Fibroblast of lung (primary cell): ENCODE data around the gene ZSWIM6. TPM values are rescaled to one million over a fixed set of nuclear protein-coding genes. Genes with fewer than 3 reads are reported as not detected.
A peak's percentile ranks its signal among the peaks of the same experiment; 100 is the strongest.

Experiments used
- DNase-seq, 2 donors: peaks; one replicate each; pipeline versions ENCODE4 v3.0.0 to v3.0.0-alpha.2; 2010; ENCODE audit warnings: low read depth in 2 of 2
- H2AFZ ChIP-seq: 2 replicates; pipeline ENCODE4 v1.5.1; 2012; ENCODE audit warnings: low read length, control low read depth, inconsistent platforms
- H3K27ac ChIP-seq: 2 replicates; pipeline ENCODE4 v1.5.1; 2011; ENCODE audit warnings: low read length, control low read depth; ENCODE audit not compliant: insufficient read depth
- H3K27me3 ChIP-seq: 2 replicates; pipeline ENCODE4 v1.5.1; 2011; ENCODE audit warnings: mild to moderate bottlenecking, low read length; ENCODE audit not compliant: control insufficient read depth, insufficient read depth
- H3K36me3 ChIP-seq: 2 replicates; pipeline ENCODE4 v1.5.1; 2011; ENCODE audit warnings: low read length; ENCODE audit not compliant: control insufficient read depth, insufficient read depth
- H3K4me1 ChIP-seq: 2 replicates; pipeline ENCODE4 v1.5.1; 2011; ENCODE audit warnings: low read length; ENCODE audit not compliant: control insufficient read depth, insufficient read depth; ENCODE audit errors: extremely low read depth
- H3K4me2 ChIP-seq: 2 replicates; pipeline ENCODE4 v1.5.1; 2011; ENCODE audit warnings: low read length, control low read depth; ENCODE audit not compliant: insufficient read depth; ENCODE audit errors: extremely low read depth
- H3K4me3 ChIP-seq, 4 experiments: fragments of 200-600 bp in 1 of 4; sonication (generic) in 1 of 4; replicated peaks in 1 of 4; 2 replicates each; pipeline ENCODE4 v1.5.1; 2011 to 2016; ENCODE audit warnings: low read length in 4 of 4, low read depth in 3 of 4, mild to moderate bottlenecking in 3 of 4, control low read depth in 2 of 4, inconsistent platforms in 1 of 4, mixed read lengths in 1 of 4; ENCODE audit not compliant: insufficient read depth in 1 of 4; ENCODE audit errors: control extremely low read depth in 1 of 4
- H3K79me2 ChIP-seq: 2 replicates; pipeline ENCODE4 v1.5.1; 2012; ENCODE audit warnings: mild to moderate bottlenecking, low read length, inconsistent platforms; ENCODE audit not compliant: control insufficient read depth, insufficient read depth
- H3K9ac ChIP-seq: 2 replicates; pipeline ENCODE4 v1.5.1; 2011; ENCODE audit warnings: mild to moderate bottlenecking, low read length, control low read depth; ENCODE audit not compliant: insufficient read depth
- H3K9me3 ChIP-seq: 2 replicates; pipeline ENCODE4 v1.5.1; 2012; ENCODE audit warnings: low read depth, low read length; ENCODE audit not compliant: control insufficient read depth, insufficient read depth
- H4K20me1 ChIP-seq: 2 replicates; pipeline ENCODE4 v1.5.1; 2011; ENCODE audit warnings: low read length; ENCODE audit not compliant: control insufficient read depth, insufficient read depth; ENCODE audit errors: extremely low read depth
- CTCF ChIP-seq, 2 donors: IDR thresholded peaks in 1 of 2; conservative IDR thresholded peaks in 1 of 2; 1 replicate in 1 of 2; 2 replicates in 1 of 2; pipeline ENCODE4 v1.5.1; 2011 to 2012; ENCODE audit warnings: low read length in 2 of 2, control low read depth in 1 of 2, inconsistent platforms in 1 of 2, low read depth in 1 of 2, mild to moderate bottlenecking in 1 of 2
- EZH2 ChIP-seq: IDR thresholded peaks from 2 replicates; pipeline ENCODE4 v1.5.1; 2012; ENCODE audit warnings: low read length, control low read depth, mild to moderate bottlenecking; ENCODE audit errors: missing control alignments
- polyA plus RNA-seq, 2 donors: library from polyadenylated mRNA; depleted of rRNA in 1 of 2; stranded (reverse) in 1 of 2; unstranded in 1 of 2; fragments of >200 nt; gene quantifications; 2 replicates each; pipeline ENCODE4 v1.2.1, GENCODE V29; 2011 to 2012; ENCODE audit warnings: missing spikeins in 1 of 2
- total RNA-seq: library from RNA; depleted of rRNA; stranded (reverse); fragments of >200 nt; gene quantifications from 2 replicates; pipeline ENCODE4 v1.2.1, GENCODE V29; 2014

Gene ZSWIM6
- total and polyA plus RNA-seq, 2 donors (not counting 1 experiment from before 2014, with no cell fraction given): 23.5 to 26.6 TPM

DNA sequence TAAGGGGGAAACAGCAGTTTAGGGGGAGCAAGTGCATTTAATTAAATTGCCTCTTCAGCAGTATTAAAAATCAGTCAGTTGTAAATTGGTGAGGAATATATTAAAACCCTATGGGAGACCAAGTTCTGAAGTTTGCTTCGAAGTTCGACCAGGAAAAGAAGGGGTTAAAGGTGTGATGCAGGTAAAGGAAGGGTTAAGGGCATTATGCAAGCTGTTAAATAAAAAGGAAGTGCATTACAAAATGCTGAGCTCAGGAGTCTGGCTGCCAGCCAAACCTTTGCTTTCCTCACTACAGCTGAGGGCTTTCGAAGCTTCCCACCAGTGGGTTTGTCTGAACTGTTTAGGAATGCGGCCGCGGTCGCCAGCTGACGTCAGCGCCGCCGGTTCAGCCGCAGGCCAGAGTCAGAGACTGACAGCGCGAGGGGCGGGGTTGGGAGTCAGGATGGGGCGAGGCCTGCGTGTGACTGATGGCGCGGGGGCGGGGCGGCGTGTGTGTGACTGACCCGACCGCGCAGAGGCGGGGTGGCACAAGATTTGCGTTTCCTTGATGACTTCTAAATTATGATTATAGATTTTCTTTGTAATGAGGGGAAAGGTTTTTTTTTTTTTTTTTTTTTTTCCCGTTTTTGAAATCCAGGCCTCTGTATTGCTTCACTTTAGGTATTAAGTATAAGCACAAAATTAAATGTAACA is 76.6 kb downstream of the ZSWIM6 start:
- H3K4me2 ChIP-seq: peak overlapping the region; percentile 87
- no peak overlapping the region for H2AFZ ChIP-seq
- peak overlapping the region in 3 of 4 experiments; percentile 18 to 51 (median 30) for H3K4me3 ChIP-seq
- peaks cover 55% of the 10 kb centered on the region for H3K79me2 ChIP-seq
- no peak overlapping the region for H3K9ac ChIP-seq
- H3K36me3 ChIP-seq: no peaks in the 10 kb centered on the region
- H3K27ac ChIP-seq: peak overlapping the region; percentile 86
- peaks cover 1% of the 10 kb centered on the region for H4K20me1 ChIP-seq
- no peaks in the 10 kb centered on the region for H3K27me3 ChIP-seq
- no peak for TF ChIP-seq EZH2
- TF ChIP-seq CTCF (conservative IDR thresholded peaks at IDR 0.05 in 1 of 2, IDR thresholded peaks at IDR 0.05 in 1 of 2; ENCODE audit: low read depth in 1 of 2, low read length in 2 of 2): no peak
- peak; percentile 99 for DNase-seq
- H3K4me1 ChIP-seq: peaks cover 7% of the 10 kb centered on the region
- H3K9me3 ChIP-seq: no peaks in the 10 kb centered on the region

DNA sequence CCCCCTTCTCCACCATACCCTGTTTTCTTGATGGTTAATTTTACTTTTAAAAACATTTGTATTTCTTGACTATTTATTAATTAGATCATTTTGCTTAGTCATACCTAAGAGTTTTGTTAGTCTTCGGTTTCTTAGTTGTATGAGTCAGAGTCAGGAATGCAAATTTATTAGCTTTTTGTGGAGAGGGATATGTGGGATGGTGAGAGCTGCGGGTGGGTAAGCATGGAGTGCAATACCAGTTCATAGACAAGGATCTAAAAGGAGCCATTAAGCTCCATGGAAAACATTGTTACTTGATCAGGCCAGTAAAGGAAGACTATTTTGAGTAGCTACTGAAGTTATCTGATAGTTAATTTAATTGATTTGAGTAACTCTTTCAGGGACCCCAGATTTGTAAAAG is 77.5 kb downstream of the ZSWIM6 start:
- no peaks in the 10 kb centered on the region for H3K9me3 ChIP-seq
- peak; percentile 93 to 98 for DNase-seq
- no peak for TF ChIP-seq EZH2
- TF ChIP-seq CTCF (conservative IDR thresholded peaks at IDR 0.05 in 1 of 2, IDR thresholded peaks at IDR 0.05 in 1 of 2; ENCODE audit: low read depth in 1 of 2, low read length in 2 of 2): no peak
- peak overlapping the region; percentile 87 for H3K4me2 ChIP-seq
- H2AFZ ChIP-seq: no peak overlapping the region
- no peaks in the 10 kb centered on the region for H3K27me3 ChIP-seq
- peaks cover 58% of the 10 kb centered on the region for H3K79me2 ChIP-seq
- peaks cover 7% of the 10 kb centered on the region for H3K4me1 ChIP-seq
- peak overlapping the region; percentile 33 for H3K9ac ChIP-seq
- peak overlapping the region in 3 of 4 experiments; percentile 18 to 51 (median 30) for H3K4me3 ChIP-seq
- H3K27ac ChIP-seq: peak overlapping the region; percentile 86
- H3K36me3 ChIP-seq: no peaks in the 10 kb centered on the region
- peaks cover 1% of the 10 kb centered on the region for H4K20me1 ChIP-seq

GRCh38 chr5:61410811-61411210 is 78.8 kb downstream of the ZSWIM6 start:
- no peaks in the 10 kb centered on the region for H3K9me3 ChIP-seq
- H3K4me2 ChIP-seq: no peak overlapping the region
- TF ChIP-seq CTCF (conservative IDR thresholded peaks at IDR 0.05 in 1 of 2, IDR thresholded peaks at IDR 0.05 in 1 of 2; ENCODE audit: low read depth in 1 of 2, low read length in 2 of 2): no peak
- TF ChIP-seq EZH2: no peak
- no peak overlapping the region for H3K9ac ChIP-seq
- H4K20me1 ChIP-seq: no peaks in the 10 kb centered on the region
- H3K36me3 ChIP-seq: no peaks in the 10 kb centered on the region
- H3K4me1 ChIP-seq: peaks cover 7% of the 10 kb centered on the region
- no peak overlapping the region for H3K4me3 ChIP-seq
- no peak overlapping the region for H2AFZ ChIP-seq
- DNase-seq: no peak
- H3K27me3 ChIP-seq: no peaks in the 10 kb centered on the region
- no peak overlapping the region for H3K27ac ChIP-seq
- H3K79me2 ChIP-seq: peaks cover 59% of the 10 kb centered on the region
